Hepatocyte (in vitro differentiated cells): ENCODE results near the gene CACNG7.

Experiments used
- EZH2phosphoT487 ChIP-seq: fragments of 200-600 bp; sonication (generic); IDR thresholded peaks from one replicate; pipeline ENCODE4 v1.6.1; 2018; ENCODE audit warnings: antibody characterized with exemption, mild to moderate bottlenecking, low read depth, moderate library complexity; ENCODE audit not compliant: unreplicated experiment, severe bottlenecking
- TF ChIP-seq, protein P1 (sequence below): fragments of 200-600 bp; sonication (generic); IDR thresholded peaks from 2 replicates; pipeline ENCODE4 v1.5.1; 2016; ENCODE audit warnings: antibody characterized with exemption, mild to moderate bottlenecking; ENCODE audit not compliant: poor library complexity

DNA sequence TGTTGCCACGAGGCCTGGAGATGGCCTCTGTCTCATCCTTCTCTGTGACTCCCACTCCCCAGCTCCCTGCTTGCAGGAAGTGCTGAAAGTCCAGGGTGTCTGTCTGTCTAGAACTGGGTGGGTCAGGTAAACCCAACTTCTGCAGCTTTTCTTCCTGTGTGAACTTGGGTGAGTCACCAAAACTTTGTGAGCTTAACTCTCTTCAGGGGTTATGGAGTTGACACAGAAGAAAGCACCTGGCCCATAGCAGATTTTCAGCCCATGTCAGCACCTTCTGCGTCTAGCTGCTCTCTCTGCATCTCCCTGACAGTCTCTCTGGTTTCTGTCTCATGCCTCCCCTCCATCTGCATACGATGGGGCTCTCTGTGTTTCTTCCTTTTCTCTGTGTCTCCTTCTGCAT is 4.2 kb upstream of the CACNG7 start:
- no peak for TF ChIP-seq EZH2phosphoT487
- TF ChIP-seq, protein P1, sequence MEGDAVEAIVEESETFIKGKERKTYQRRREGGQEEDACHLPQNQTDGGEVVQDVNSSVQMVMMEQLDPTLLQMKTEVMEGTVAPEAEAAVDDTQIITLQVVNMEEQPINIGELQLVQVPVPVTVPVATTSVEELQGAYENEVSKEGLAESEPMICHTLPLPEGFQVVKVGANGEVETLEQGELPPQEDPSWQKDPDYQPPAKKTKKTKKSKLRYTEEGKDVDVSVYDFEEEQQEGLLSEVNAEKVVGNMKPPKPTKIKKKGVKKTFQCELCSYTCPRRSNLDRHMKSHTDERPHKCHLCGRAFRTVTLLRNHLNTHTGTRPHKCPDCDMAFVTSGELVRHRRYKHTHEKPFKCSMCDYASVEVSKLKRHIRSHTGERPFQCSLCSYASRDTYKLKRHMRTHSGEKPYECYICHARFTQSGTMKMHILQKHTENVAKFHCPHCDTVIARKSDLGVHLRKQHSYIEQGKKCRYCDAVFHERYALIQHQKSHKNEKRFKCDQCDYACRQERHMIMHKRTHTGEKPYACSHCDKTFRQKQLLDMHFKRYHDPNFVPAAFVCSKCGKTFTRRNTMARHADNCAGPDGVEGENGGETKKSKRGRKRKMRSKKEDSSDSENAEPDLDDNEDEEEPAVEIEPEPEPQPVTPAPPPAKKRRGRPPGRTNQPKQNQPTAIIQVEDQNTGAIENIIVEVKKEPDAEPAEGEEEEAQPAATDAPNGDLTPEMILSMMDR, result no peak
